NCI-H2171 (cell line): Measurements from ENCODE around the gene SF3B1.
"Not testable (repeated sequence)": the region's sequence is repeated elsewhere in the genome, so short reads cannot be mapped to it uniquely, and the experiment has no call there.

ENCODE experiments used
- DNase-seq: peaks from one replicate; lab custom pipeline; 2025; lab: John Stamatoyannopoulos, UW

Gene SF3B1

DNA sequence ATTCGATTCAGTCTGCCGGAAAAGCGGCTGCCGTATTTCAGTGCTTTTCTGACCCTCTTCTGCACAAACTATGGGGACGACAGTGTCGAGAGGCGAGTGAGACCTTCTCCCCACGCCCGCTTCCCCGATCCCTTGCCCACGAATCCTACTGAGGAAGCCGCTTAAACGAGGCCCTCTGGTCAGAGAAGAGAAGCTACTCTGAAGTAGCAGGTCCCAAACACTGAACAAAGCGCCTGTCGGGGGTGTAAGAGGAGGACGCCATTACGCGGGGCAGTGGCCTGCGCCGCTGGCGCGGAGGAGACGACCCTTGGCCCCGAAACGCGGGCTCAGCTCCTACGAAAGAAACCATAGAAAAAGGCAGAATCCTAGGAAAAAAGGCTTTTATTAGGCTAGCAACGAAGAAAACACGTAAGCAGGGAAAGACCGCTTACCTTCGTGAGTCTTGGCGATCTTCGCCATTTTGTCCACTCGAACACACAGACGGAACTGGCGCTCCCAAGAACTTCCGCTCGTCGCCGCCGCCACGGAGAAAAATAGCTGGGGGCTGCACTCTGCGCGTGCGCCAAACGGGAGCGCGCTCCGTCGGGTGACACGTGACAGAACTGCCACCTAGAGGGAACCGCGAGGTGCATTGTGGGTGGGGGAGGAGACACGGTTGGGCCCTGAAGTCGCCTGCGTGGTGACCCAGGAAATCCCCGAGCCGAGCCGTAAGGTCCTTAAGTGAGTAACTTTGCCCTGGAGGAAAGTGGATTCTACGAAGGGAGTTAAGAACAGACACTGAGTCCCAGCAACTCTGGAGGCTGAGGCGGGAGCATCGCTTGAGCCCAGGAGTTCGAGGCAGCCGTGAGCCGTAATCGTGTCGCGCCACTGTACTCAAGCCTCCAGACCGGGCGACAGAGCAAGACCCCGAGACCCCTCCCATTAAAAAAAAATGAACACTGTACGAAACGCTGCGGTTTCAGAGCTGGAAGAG, at the start of gene SF3B1:
Gene SF3B1 (minus strand): TSS at position 488 of the 973 bp plus-strand sequence. CDS start 29 bp downstream, at position 459.
- DNase-seq: peak; percentile 94

DNA sequence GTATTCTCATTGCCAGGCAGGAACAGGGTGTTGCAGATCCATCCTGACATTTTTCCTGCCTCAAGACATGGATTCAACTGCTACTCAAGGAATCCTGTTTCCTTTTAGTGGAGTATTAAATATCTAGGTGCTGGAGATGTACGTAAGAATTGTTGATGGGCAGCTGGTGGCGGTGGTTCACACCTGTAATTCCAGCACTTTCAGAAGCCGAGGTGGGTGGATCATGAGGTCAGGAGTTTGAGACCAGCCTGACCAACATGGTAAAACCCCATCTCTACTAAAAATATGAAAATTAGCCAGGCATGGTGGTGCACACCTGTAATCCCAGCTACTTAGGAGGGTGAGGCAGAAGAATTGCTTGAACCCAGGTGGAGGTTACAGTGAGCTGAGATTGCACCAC, 49.4 kb upstream of the SF3B1 start:
- not testable (repeated sequence) for DNase-seq

DNA sequence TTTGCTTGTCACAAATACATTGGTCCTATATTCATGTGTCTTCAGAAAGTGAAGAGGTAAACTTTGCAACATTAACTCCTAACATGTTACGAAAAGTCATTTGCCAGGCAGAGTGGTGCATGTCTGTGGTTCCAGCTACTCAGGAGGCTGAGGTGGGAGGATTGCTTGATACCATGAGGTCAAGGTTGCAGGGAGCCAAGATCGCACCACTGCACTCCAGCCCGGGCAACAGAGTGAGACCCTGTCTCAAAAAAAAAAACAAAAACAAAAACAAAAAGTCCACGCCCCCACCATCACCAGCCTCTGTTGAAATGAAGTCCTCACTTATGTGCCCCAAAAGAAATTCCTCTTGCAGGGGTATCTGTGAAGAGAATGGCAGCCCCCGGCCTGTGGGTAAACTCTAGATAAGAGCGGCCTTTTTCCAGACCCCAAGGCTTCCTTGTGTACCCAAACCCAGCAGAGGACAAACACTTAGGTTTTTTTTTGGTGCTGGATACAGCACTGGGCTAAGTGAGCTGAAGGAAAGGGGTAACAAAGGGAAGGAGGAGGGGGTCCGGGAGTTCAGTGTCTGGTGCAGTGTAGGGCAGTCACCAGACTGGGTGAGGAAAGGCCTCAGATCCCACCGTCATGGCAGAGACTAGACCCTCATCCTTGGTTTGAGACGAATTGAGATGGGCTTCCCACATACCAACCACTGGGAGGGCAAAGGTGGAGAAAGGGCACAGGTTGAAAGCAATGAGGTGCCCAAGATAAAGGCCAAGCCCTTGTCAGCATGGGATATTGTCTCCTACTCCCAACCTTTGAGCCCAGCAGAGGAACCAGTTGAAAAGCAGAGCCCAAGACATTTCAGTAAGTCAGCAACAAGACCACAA, 45.6 kb upstream of the SF3B1 start:
- DNase-seq: no peak

DNA sequence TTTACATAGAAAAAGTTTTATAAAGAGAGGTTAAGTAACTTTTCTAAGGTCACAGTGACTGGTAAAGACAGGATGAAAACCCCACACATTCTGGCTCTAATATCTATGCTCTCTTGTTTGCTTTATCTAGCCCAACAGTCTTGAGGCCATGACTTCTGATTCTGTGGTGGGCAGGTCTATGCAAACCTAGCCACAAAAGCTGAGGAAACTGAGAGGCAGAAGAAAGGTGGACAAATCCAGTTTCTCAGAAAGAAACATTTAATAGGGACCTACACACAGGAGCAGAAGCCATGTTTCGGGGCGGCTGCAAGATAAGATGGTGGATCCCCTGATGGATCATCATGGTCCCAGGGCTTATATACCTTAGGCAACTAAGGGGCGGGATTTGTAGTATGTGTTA, 43.0 kb upstream of the SF3B1 start:
- no peak for DNase-seq

DNA sequence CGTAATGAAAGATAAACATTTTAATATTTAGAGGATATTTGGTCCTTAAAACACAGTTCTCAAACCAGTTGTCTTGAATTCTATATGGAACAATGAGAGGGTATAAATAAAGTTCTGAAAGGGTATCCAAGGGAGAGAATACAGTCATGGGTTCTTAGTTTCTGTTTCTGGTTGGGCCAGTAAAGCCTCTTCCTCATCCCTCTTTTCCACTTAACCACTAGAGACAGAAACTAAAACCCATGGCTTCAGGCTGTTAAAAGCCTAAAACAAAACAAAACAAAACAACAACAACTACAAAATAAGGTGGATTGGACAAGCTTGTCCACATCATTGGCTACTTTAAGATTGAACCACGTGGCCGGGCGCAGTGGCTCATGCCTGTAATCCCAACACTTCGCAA, 37.3 kb upstream of the SF3B1 start:
- DNase-seq: no peak

DNA sequence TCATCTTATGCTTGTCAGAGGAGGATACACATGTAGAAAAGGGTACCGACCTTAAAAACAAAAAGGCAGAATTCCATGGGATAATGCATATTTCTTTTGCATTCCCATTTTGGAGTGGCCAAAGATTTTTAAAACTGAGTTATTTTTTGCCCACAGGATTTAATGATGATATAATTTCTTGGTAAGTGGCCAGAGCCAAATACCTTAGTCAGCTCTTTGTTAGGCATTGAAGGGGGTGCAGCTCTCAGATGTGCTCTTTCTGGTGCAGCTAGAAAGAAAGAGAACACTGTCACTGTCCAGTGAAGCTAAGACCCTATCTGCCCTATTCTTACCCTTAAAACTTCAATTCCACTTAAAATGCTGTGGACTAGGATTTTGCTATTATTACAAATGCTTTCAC, 29.3 kb upstream of the SF3B1 start:
- no peak for DNase-seq

- DNase-seq: no peak
Observed at GRCh38 chr2:197461057-197461456, 26.2 kb upstream of the SF3B1 start.

DNA sequence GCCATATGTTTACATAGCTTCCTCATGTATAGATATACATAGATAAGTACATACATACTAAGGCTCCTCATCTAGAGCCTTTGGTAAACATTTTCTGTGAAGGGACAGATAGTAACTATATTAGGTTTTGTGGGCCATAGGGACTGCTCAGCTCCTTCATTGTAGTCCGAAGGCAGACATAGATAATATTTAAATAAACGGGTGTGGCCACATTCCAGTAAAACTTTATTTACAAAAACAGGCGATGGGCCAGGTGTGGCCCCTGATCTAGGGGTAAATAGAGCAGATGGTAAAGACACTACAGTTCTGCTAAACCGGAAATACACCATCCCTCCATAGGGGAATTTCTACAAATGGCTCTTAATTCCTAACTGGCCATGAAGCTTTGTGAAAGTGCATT, 25.8 kb upstream of the SF3B1 start:
- DNase-seq: no peak

DNA sequence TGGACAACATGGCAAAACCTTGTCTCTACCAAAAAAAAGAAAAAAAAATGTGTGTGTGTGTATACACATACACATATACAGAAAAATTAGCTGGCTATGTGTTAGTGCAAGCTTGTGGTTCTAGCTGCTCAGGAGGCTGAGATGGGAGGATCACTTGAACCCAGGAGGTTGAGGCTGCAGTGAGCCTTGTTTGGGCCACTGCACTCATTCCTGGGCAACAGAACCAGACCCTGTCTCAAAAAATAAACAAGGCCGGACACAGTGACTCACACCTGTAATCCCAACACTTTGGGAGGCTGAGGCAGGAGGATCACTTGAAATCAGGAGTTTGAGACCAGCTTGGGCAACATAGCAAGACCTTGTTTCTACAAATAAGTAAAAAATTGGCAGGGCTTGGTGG, 20.6 kb upstream of the SF3B1 start:
- no peak for DNase-seq

GRCh38 chr2:197454923-197455322, 20.1 kb upstream of the SF3B1 start:
- DNase-seq: no peak

- DNase-seq: no peak
Observed at GRCh38 chr2:197453914-197454398, 19.1 kb upstream of the SF3B1 start.

DNA sequence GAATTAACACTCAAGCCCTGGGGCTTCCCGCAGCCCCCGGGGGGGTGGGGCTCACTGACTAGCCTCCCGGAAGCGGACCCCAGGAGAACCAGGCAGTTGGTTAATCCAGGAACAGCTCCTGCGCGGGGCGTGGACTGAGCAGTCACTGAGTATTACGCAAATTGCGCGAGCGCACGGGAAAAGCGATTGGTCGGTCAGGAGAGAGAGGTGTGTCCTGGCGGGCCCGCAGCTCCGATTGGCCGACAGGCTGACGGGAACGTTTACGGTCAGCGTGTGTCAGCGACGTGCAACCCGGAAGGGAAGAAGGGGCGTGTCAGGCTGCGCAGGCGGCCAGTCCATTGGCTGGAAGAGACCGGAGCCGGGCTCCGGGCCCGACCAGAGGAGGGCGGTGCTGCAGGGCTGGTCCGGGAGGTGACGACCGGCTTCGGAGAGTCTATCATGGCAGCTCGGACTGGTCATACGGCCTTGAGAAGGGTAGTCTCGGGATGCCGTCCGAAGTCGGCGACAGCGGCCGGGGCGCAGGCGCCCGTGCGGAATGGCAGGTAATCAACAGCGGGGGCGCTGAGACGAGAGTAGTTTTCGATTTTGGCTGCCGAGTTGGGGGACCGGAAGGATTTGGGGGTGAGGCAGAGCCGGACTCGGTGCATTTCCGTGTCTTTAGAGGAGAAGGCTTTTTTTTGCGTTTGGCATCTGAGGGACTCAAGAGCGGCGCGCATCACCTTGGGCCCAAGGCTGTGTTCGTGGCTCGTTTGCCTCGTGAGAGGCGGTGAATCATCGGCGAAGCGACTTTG, 18.5 kb upstream of the SF3B1 start, which contains the start of gene COQ10B:
Gene COQ10B (plus strand): TSS at position 430 of the 791 bp plus-strand sequence. CDS start 9 bp downstream, at position 439.
- DNase-seq: peak; percentile 98

DNA sequence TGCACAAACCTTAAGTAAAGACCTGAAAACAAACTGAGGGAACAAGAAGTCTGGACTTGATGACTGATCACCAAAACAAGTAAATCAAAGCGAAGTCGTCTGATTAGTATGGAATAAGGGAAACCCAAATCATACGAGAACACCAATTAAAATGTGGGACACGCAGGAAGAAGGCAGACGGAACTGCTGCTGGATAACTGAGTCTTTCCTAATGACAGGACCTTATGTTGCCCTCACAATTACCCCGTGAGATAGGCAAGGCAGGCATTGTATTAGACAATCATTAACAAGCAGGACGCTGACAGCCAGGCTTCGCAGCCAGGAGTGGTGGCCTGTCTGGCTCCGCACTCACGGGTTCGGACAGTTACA, 17.9 kb upstream of the SF3B1 start:
- DNase-seq: no peak

DNA sequence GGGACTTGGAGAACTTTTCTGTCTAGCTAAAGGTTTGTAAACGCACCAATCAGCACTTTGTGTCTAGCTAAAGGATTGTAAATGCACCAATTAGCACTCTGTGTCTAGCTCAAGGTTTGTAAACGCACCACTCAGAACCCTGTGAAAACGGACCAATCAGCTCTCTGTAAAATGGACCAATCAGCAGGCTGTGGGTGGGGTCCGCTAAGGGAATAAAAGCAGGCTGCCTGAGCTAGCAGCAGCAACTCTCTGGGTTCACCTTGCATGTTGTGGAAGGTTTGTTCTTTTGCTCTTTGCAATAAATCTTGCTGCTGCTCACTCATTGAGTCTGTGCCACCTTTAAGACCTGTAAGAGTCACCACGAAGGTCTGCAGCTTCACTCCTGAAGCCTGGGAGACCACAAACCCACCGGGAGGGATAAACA, 16.1 kb upstream of the SF3B1 start:
- not testable (repeated sequence) for DNase-seq

GRCh38 chr2:197450465-197450864, 15.6 kb upstream of the SF3B1 start:
- DNase-seq: no peak

GRCh38 chr2:197446844-197447243, 12.0 kb upstream of the SF3B1 start:
- no peak for DNase-seq

DNA sequence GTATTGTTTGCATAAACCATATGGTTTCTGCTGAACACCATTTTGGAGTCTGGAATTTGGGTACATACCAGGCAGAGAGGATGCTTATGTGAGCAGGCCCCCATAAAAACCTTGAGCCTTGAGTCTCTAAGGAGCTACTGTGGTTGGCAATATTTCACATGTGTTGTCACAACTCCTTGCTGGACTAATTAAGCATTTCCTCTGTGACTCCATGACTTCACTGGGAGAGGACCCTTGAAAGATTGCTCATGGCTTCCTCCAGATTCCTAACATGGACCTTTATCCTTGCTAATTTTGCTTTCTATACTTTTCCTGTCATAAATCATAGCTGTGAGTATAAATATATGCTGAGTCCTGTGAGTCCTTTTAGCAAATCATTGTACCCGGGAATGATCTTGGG, 10.9 kb upstream of the SF3B1 start:
- DNase-seq: no peak

DNA sequence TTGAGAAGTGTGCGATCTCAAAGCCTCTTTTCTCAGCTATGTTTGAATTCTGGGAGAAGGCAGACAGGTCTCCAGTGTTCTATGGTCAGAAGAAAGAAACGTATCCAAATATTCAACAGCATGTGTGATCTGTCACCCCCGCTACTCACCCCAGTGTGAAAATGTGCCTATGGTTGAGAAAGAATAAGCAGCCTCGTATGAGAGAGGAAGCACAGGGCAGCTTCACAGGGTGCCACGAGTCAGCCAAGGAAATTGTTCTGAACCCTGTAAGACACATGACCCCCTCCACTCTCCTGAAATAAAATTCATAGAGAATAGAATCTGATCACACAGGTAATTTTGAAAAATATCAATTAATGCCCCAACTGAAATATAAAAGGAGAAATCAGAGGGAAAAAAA, 8.0 kb upstream of the SF3B1 start:
- DNase-seq: no peak

DNA sequence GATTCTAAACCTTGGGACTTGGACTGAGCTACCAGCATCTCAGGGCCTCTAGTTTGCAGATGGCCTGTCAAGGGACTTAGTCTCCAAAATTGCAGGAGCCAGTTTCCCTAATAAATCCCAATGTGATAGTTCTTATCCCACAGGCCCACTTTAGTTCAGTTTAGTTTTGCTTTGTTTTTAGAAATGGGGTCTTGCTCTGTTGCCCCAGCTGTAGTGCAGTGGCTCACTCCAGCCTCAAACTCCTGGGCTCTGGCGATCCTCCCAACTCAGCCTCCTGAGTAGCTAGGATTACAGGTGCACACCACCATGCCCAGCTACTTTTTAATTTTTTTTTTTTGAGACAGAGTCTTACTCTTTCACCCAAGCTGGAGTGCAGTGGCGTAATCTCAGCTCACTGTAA, 2.6 kb upstream of the SF3B1 start:
- DNase-seq: no peak

GRCh38 chr2:197435598-197436420, 981 bp upstream of the SF3B1 start:
- no peak for DNase-seq
